NCI-H2029 (cell line): Measurements from ENCODE around the gene ARHGAP26.

Experiments
- DNase-seq: peaks from one replicate; lab custom pipeline; 2025; lab: John Stamatoyannopoulos, UW

ARHGAP26 gene

DNA sequence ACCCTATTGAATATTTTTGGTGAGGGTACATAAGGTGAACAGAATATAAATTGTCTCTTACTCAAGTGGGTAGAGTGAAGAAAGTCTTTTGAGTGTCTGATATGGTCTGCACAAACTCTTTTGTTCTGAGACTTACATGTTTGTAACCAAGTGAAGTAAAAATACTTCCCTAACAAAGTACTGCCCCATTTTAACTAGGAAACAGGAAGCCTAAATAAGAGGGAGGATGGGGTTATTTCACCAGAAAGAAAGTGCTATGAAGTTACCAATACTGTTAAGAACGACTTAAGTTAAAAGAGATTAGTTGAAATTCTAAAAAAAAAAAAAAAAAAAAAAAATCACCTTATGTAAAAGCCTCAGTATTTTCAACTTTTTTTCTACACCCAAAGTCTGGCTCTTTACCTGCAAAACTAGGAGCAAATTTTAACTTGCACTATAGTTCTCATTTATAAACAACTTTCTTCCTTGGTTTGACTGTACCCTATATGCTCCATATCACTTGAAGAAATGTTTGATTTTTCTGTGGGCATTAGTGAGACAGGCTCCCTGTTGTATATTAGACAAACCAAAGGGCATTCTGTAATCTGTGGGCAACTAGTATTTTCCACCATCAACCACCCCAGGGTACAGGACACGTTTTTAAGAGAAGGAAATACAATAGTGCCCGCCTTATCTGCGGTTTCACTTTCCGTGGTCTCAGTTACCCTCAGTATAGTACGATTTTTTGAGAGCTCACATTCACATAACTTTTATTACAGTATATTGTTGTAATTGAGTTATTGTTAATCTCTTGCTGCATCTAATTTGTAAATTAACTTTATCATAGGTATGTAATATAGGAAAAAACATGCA lies 505.6 kb downstream of the ARHGAP26 start:
- no peak for DNase-seq

DNA sequence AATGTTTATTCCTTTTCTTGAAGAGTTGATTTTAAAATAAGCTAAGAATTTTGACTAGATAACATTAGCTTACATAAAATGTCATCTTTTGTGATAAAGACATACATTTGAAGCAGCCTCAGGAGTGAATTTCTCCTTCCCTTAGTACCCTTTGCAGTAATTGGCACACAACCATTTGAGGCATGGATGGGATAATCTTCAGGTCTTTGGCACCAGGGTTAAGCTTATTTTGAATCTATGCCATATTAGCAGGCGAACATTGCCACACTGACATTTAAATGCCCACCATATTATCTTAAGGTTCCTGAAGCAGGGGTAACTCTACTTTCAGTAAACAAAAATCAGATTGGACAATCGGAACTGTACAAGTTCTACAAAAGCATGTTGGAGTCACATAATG lies 507.4 kb downstream of the ARHGAP26 start:
- DNase-seq: no peak
